Measurements from ENCODE around the gene TSPAN7.

The TSPAN7 gene

GRCh38 chrX:38601866-38602265 lies 40.5 kb downstream of the TSPAN7 start:
- H3K27me3 ChIP-seq (ENCODE audit: insufficient read depth, low read length) = peaks cover 2% of the 10 kb centered on the region
- no peak overlapping the region for H2AFZ ChIP-seq (ENCODE audit: low read depth, low read length)
- H3K4me3 ChIP-seq (ENCODE audit: low read length) = no peak overlapping the region
- no peaks in the 10 kb centered on the region for H3K9me3 ChIP-seq (ENCODE audit: low read length)
- H3K36me3 ChIP-seq (ENCODE audit: insufficient read depth, low read length) = no peaks in the 10 kb centered on the region
- peaks cover 7% of the 10 kb centered on the region for H3K4me1 ChIP-seq (ENCODE audit: insufficient read depth, low read length)

DNA sequence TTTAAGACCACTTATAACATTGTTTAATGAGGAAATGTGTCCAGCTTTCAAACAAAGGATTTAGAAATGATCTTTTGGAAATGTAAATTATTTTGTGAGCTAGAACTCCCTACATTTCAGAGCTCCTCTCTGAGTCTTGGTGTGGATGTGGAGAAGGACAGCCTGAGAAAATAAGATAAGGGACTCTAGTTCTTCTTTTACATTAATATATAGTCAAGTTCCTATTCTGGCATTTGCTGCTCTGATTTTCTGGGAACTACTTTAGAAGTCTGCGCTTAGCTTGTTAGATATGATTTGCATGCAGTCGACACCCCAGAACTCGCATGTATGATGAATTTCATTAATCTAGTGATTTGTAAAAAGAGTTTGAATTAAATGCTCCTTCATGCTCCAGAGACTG lies 45.5 kb downstream of the TSPAN7 start:
- Histone ChIP-seq H2AFZ (ENCODE audit: low read depth, low read length) (no peak overlapping the region), H3K4me3 (ENCODE audit: low read length) (no peak overlapping the region)

DNA sequence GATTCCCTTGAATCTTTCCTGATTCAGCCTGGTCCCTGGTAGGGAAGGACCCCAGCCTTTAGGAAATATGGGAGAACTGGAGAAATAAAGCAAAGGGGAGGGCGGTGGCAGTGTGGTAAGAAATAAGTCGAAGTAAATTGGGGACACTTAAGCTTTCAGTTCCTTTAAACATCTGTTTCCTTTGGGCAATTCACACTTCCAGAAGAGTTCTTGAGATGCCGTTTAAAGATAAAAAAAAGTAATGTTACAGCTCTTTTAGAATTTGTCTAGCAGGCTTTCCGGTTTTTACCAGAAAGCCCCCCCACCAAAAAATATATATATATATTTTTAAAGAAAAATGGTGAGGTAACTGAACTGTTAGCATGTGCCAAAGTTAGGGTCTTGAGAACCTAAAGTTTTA lies 46.6 kb downstream of the TSPAN7 start:
- Histone ChIP-seq H2AFZ (ENCODE audit: low read depth, low read length) (no peak overlapping the region), H3K9me3 (ENCODE audit: low read length) (no peaks in the 10 kb centered on the region), H3K4me1 (ENCODE audit: insufficient read depth, low read length) (peaks cover 2% of the 10 kb centered on the region), H3K27me3 (ENCODE audit: insufficient read depth, low read length) (peaks cover 6% of the 10 kb centered on the region), H3K4me3 (ENCODE audit: low read length) (no peak overlapping the region), H3K36me3 (ENCODE audit: insufficient read depth, low read length) (no peaks in the 10 kb centered on the region)

More for the DNA sequence above, 45.5 kb downstream of the TSPAN7 start:
- peaks cover 2% of the 10 kb centered on the region for H3K27me3 ChIP-seq (ENCODE audit: insufficient read depth, low read length)
- H3K4me1 ChIP-seq (ENCODE audit: insufficient read depth, low read length) = peaks cover 2% of the 10 kb centered on the region
- H3K9me3 ChIP-seq (ENCODE audit: low read length) = no peaks in the 10 kb centered on the region
- no peaks in the 10 kb centered on the region for H3K36me3 ChIP-seq (ENCODE audit: insufficient read depth, low read length)

GRCh38 chrX:38610849-38611248 lies 49.5 kb downstream of the TSPAN7 start:
- Histone ChIP-seq H3K4me1 (ENCODE audit: insufficient read depth, low read length) (peaks cover 2% of the 10 kb centered on the region), H3K36me3 (ENCODE audit: insufficient read depth, low read length) (no peaks in the 10 kb centered on the region)

DNA sequence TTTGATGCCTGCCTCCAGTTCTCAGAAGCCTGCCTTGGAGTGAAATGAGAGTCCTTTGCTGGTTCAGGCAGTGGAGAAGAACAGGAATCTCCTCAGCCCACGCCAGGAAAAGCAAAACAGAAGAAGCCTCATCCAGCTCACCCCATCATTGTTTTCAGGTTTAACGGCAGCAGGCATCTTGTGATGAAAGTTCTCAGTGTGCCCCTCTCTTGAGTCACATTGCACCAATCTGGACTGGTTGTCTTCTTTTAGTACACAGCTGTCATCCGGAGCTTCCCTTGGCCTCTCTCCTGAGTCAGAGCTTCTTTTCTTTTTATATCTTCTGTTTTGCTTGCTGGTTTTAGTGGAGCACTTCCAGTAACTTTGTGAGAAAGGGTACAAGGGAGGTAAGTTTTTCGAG lies 50.9 kb downstream of the TSPAN7 start:
- no peaks in the 10 kb centered on the region for H3K36me3 ChIP-seq (ENCODE audit: insufficient read depth, low read length)
- H3K4me3 ChIP-seq (ENCODE audit: low read length) = no peak overlapping the region
- no peak overlapping the region for H2AFZ ChIP-seq (ENCODE audit: low read depth, low read length)
- peaks cover 6% of the 10 kb centered on the region for H3K27me3 ChIP-seq (ENCODE audit: insufficient read depth, low read length)
- peaks cover 2% of the 10 kb centered on the region for H3K4me1 ChIP-seq (ENCODE audit: insufficient read depth, low read length)
- H3K9me3 ChIP-seq (ENCODE audit: low read length) = no peaks in the 10 kb centered on the region

More at GRCh38 chrX:38610849-38611248, 49.5 kb downstream of the TSPAN7 start:
- Histone ChIP-seq H3K27me3 (ENCODE audit: insufficient read depth, low read length) (peaks cover 6% of the 10 kb centered on the region), H3K4me3 (ENCODE audit: low read length) (no peak overlapping the region), H3K9me3 (ENCODE audit: low read length) (no peaks in the 10 kb centered on the region), H2AFZ (ENCODE audit: low read depth, low read length) (no peak overlapping the region)

DNA sequence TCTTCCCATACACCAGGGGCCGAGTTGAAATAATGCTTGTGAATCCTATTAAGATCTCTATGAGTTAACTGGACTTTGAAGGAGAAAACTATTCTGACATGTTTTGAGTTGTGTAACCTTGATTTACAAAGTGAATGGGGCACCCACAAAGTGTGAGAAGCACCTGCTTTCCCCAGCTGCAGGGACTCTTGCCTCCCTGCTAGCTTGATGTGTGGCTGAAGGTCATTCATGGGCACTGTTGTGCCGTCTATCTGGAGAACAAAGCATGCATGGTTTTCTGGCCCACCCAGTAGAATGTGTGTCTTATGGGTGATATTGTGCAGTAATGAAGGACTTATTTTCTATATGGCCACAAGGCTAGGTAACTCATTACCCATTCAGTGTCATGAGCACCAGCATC lies 53.1 kb downstream of the TSPAN7 start:
- Histone ChIP-seq H3K4me3 (ENCODE audit: low read length) (no peak overlapping the region), H3K27me3 (ENCODE audit: insufficient read depth, low read length) (peaks cover 6% of the 10 kb centered on the region), H2AFZ (ENCODE audit: low read depth, low read length) (no peak overlapping the region), H3K9me3 (ENCODE audit: low read length) (no peaks in the 10 kb centered on the region), H3K4me1 (ENCODE audit: insufficient read depth, low read length) (peaks cover 2% of the 10 kb centered on the region), H3K36me3 (ENCODE audit: insufficient read depth, low read length) (no peaks in the 10 kb centered on the region)

DNA sequence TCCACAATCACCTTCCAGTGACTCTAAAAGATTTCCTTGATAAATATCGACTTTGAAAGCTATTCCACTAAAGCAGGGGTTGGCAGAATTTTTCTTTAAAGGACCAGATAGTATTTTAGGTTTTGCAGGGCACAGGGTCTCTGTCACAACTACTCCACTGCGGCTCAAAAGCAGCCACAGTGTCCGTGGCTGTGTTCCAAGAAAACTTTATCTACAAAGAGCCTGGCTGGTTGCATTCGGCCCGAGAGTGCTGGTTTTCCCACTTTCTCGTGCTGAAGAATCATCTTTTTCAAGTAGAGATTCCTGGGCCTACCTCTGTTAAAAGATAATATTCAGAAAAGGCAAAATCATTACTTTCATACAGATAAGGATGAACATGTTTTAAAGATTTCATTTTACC lies 55.6 kb downstream of the TSPAN7 start:
- Histone ChIP-seq H3K4me1 (ENCODE audit: insufficient read depth, low read length) (no peaks in the 10 kb centered on the region), H3K27me3 (ENCODE audit: insufficient read depth, low read length) (peaks cover 6% of the 10 kb centered on the region), H3K9me3 (ENCODE audit: low read length) (no peaks in the 10 kb centered on the region), H3K36me3 (ENCODE audit: insufficient read depth, low read length) (no peaks in the 10 kb centered on the region), H3K4me3 (ENCODE audit: low read length) (no peak overlapping the region), H2AFZ (ENCODE audit: low read depth, low read length) (no peak overlapping the region)

DNA sequence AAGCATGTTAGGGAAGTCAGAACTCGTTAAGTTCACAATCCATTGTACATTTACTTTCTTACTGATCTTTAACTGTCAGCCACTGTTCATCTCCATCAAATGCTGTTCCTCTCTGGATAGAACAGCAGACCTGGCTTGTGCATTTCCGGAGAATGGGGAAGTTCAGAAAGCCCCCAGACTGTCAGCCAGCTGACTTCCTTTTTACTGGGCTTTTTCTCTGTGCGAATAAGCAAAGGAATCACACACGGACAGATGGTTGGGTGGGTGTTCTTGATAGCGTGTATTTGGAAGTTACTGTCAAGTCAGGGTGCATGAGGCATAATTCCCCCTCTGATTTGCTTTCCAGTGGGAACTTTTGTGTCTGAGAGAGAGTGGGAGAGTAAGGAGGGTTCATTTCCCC lies 56.8 kb downstream of the TSPAN7 start:
- Histone ChIP-seq H3K4me3 (ENCODE audit: low read length) (no peak overlapping the region), H3K36me3 (ENCODE audit: insufficient read depth, low read length) (no peaks in the 10 kb centered on the region), H3K9me3 (ENCODE audit: low read length) (no peaks in the 10 kb centered on the region), H3K27me3 (ENCODE audit: insufficient read depth, low read length) (no peaks in the 10 kb centered on the region), H2AFZ (ENCODE audit: low read depth, low read length) (no peak overlapping the region), H3K4me1 (ENCODE audit: insufficient read depth, low read length) (no peaks in the 10 kb centered on the region)

DNA sequence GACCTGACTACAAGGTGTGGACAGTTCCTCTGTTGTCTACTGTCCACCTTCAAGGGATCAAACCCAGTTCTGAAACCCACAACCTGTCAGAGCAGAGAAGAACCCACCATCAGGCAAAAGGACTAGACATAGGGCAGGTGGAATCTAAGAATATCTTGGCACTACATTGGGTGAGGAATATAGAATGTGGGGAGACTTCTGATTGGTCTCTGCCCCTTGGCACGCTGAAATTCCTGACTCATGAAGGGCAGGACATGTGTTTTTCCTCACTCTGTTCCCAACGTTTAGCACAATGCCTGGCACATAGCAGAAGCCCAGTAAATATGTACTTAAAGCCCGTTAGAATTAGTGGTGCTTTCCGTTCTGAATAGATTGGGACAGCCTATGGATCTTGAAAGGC lies 59.3 kb downstream of the TSPAN7 start:
- no peak overlapping the region for H2AFZ ChIP-seq (ENCODE audit: low read depth, low read length)
- no peak overlapping the region for H3K4me3 ChIP-seq (ENCODE audit: low read length)
- no peaks in the 10 kb centered on the region for H3K4me1 ChIP-seq (ENCODE audit: insufficient read depth, low read length)
- H3K9me3 ChIP-seq (ENCODE audit: low read length) = no peaks in the 10 kb centered on the region
- H3K27me3 ChIP-seq (ENCODE audit: insufficient read depth, low read length) = no peaks in the 10 kb centered on the region
- H3K36me3 ChIP-seq (ENCODE audit: insufficient read depth, low read length) = no peaks in the 10 kb centered on the region

GRCh38 chrX:38626296-38626695 lies 65.0 kb downstream of the TSPAN7 start:
- Histone ChIP-seq H3K9me3 (ENCODE audit: low read length) (no peaks in the 10 kb centered on the region), H3K4me1 (ENCODE audit: insufficient read depth, low read length) (no peaks in the 10 kb centered on the region), H3K36me3 (ENCODE audit: insufficient read depth, low read length) (no peaks in the 10 kb centered on the region), H3K4me3 (ENCODE audit: low read length) (no peak overlapping the region), H3K27me3 (ENCODE audit: insufficient read depth, low read length) (no peaks in the 10 kb centered on the region), H2AFZ (ENCODE audit: low read depth, low read length) (no peak overlapping the region)

DNA sequence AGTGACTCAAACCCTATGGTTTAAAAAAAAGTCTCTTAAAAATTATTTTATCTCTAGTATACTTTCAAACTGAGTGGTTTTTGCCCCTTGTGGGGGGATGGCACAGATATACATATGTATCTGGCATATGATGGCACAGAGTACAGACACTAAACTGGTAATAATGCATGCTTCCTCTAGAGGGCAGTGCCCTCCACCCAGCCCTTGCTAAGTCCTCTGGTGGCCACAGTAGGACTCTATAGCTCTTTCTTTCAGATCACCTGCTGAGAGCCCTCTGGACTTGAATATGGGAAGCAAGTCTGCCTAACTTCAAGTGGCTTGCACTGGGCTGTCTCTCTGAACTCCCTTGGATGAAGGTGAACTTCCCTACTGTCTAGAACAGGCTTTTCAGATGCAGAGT lies 66.3 kb downstream of the TSPAN7 start:
- H3K4me3 ChIP-seq (ENCODE audit: low read length) = no peak overlapping the region
- no peaks in the 10 kb centered on the region for H3K27me3 ChIP-seq (ENCODE audit: insufficient read depth, low read length)
- H3K36me3 ChIP-seq (ENCODE audit: insufficient read depth, low read length) = no peaks in the 10 kb centered on the region
- no peaks in the 10 kb centered on the region for H3K9me3 ChIP-seq (ENCODE audit: low read length)
- no peak overlapping the region for H2AFZ ChIP-seq (ENCODE audit: low read depth, low read length)
- H3K4me1 ChIP-seq (ENCODE audit: insufficient read depth, low read length) = no peaks in the 10 kb centered on the region

DNA sequence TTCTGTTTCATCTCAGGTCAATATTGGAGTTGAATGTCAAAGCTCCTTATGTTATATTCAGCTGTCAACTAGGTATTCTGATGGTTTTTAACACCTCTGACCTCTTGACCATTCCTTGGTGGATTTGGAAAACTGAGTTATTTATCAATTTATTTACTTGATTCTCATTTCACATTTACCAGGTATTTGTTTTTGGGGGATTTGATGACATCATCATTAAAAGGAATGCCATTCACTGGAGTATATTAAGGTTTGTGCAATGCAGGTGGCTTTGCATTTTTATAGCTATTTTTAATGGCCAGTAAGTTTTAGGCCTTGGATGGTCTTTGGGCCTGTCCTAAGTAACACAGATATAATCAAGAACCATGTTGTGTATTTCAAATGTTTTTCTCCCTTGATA lies 67.2 kb downstream of the TSPAN7 start:
- Histone ChIP-seq H3K4me1 (ENCODE audit: insufficient read depth, low read length) (no peaks in the 10 kb centered on the region), H3K4me3 (ENCODE audit: low read length) (no peak overlapping the region), H3K36me3 (ENCODE audit: insufficient read depth, low read length) (no peaks in the 10 kb centered on the region), H2AFZ (ENCODE audit: low read depth, low read length) (no peak overlapping the region), H3K9me3 (ENCODE audit: low read length) (no peaks in the 10 kb centered on the region), H3K27me3 (ENCODE audit: insufficient read depth, low read length) (no peaks in the 10 kb centered on the region)

GRCh38 chrX:38632516-38632915 lies 71.2 kb downstream of the TSPAN7 start:
- Histone ChIP-seq H3K4me1 (ENCODE audit: insufficient read depth, low read length) (no peaks in the 10 kb centered on the region), H3K4me3 (ENCODE audit: low read length) (no peak overlapping the region), H2AFZ (ENCODE audit: low read depth, low read length) (no peak overlapping the region)

GRCh38 chrX:38634665-38635064 lies 73.3 kb downstream of the TSPAN7 start:
- no peak overlapping the region for H2AFZ ChIP-seq (ENCODE audit: low read depth, low read length)
- H3K4me3 ChIP-seq (ENCODE audit: low read length) = no peak overlapping the region
- no peaks in the 10 kb centered on the region for H3K9me3 ChIP-seq (ENCODE audit: low read length)
- no peaks in the 10 kb centered on the region for H3K36me3 ChIP-seq (ENCODE audit: insufficient read depth, low read length)
- no peaks in the 10 kb centered on the region for H3K27me3 ChIP-seq (ENCODE audit: insufficient read depth, low read length)
- H3K4me1 ChIP-seq (ENCODE audit: insufficient read depth, low read length) = no peaks in the 10 kb centered on the region

More at GRCh38 chrX:38632516-38632915, 71.2 kb downstream of the TSPAN7 start:
- Histone ChIP-seq H3K27me3 (ENCODE audit: insufficient read depth, low read length) (no peaks in the 10 kb centered on the region), H3K36me3 (ENCODE audit: insufficient read depth, low read length) (no peaks in the 10 kb centered on the region), H3K9me3 (ENCODE audit: low read length) (no peaks in the 10 kb centered on the region)
